HG03175 (cell line): ENCODE measurements around the gene PPP1R13L.
A peak's percentile ranks its signal among the peaks of the same experiment; 100 is the strongest.

Experiments
- ATAC-seq: cut with Tn5 transposase; IDR thresholded peaks from one replicate; pipeline ENCODE4 v1.9.1; 2021; ENCODE audit warnings: mild to moderate bottlenecking, moderate library complexity; ENCODE audit not compliant: unreplicated experiment

PPP1R13L gene

DNA sequence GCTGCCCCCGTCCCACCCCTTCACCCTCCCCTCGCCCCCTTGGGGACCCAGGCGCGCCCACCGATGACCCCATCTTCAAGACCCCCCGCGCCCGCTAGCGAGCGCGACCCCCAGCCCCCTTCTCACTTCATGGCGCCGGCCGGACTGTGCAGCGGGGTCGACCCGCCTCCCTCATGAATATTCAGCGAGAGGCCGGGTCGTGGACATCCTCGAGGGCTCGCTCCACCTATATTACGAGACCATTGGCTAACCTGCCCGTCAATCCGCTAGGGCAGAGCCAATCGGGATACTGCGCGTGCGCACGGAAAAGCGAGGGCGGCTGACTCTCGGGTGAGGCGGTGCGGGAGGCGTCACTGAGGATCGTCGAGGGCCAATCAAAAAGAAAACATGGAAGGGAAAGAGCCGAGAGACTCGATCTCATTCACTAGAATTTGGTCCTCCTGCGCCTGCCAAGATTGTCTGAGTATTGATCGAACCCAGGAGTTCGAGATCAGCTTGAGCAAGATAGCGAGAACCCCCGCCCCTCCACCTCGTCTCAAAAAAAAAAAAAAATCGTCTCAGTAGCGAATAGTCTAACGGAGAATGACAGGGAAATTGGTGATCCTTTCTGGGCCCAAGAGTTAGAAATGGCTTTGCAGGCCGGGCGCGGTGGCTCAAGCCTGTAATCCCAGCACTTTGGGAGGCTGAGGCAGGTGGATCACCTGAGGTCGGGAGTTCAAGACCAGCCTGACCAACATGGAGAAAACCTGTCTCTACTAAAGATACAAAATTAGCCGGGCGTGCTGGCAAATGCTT, 34.3 kb downstream of the PPP1R13L start, which contains the start of gene ERCC2:
ERCC2 (minus strand) TSS at position 164 of the 795 bp plus-strand sequence; CDS start at position 131, 33 bp downstream.
- peak; percentile 95 for ATAC-seq

DNA sequence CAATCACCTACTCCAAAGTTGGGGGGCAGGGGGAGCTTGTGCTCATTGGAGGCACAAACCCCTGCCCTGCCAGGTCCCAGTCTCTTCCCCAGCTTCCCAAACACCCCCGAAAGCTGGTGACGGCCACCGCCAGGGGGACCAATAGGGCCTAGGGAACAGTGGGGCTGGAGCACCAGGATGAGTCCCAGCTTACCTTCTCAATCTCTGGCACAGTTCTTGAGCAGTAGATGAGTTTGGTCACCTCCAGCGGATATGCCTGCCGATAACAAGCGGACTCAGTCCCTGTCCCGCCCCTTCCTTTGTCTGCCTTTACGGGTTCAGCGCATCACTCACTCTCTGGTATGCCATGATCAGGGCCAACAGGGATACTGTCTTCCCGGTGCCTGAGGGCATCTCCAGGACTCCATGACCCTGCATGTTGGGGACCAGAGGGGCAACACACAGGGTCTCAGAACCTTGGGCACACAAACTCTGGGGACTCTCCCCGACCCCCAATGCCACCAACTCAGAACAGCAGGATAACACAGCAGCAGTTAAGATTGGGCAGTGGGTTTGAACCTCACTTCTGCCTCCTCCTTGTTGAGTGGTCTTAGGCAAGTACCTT, 36.0 kb downstream of the PPP1R13L start:
- ATAC-seq, result no peak

DNA sequence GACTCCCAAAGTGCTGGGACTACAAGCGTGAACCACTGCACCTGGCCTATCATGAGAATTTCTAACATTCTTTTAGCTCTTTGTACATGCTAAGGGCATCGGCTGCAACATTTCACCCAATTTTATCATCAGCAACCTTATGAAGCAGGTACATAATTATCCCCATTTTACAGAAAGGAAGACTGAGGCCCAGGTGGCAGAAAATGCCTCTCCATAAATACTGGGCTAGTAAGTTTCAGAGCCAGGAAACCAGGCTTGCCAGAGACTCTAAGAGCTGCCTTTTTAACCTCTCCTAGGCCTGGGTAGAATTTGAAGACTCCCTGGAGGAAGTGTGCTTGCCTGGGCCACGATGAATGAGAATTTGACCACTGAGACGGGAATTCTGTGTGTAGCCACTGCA, 36.7 kb downstream of the PPP1R13L start:
- ATAC-seq, result no peak

DNA sequence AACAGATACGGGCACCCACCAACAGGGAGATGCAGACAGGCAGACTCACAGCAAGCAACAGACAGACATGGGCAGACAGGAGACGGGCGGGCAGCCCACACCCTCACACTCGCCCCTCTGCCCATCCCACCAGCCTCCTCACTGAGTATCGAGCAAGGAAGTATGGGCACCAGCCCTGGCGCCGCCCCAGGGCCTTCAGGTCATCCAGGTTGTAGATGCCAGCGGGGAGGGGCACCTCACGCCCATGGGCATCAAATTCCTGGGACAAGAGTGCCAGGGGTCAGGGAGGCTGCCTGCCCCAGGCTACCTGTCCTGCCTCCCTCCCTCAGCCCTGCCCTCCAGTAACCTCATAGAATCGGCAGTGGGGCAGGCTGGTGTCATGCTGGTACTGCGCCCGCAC, 40.2 kb downstream of the PPP1R13L start:
- no peak for ATAC-seq

DNA sequence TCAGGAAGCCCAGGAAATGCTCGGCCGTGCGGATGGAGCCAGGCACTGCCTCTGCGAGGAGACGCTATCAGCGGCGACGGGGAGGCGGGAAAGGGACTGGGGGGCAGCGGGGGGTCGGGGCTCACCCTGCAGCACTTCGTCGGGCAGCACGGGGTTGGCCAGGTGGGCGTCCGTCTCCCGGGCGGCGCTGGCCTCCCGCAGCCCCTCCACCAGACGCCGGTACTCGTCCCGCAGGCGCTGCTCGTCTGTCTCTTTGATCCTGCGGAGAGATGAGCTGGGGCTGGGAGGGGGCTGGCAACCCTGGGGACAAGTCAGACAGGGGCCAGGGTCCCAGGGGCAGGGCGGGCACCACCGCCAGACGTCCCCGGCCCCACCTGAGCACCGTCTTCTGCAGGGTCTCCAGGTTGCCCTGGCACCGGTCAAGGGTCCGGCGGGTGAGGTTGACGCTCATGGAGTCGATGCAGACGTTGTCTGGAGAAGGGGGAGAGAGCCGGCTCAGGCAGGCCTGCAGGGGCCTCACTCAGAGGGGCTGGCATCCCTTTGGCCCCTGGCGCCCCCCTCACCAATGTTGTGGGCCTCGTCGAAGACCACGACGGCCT, 40.9 kb downstream of the PPP1R13L start:
- ATAC-seq, result no peak

DNA sequence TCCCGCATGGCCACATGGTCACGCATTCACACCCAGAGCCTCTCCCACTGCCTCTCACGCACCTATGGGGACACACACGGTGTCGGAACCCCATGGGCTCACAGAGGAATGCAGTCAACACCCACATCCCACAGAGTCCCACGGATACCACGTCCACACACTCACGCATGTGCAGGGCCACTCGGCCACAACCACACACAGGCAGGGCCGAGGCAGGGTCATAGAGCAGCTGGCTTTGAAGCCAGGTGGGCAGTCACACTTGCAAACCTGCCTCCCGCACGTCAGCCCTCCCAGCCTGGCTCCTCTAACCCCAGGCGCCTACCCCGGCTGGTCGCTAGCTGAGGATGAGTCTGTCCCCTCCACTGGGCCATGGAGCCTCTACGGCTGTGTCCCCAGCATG, 42.6 kb downstream of the PPP1R13L start:
- no peak for ATAC-seq

DNA sequence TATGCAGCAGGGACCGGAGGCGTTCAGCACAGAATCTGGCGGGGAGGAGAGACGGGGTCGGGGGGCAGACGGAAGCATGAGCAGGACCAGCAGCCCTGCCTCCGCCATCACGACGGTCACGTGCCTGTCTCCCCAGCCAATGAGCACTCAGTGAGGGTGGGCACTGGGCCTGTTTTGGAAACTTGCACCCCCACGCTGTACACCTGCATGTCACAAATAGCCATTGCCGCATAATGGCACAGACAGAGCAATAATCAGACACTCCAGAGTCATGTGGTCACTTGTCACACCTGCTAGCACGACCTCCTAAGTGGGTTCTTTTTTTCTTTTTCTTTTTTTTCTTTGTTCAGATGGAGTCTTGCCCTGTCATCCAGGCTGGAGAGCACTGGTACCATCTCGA, 43.3 kb downstream of the PPP1R13L start:
- no peak for ATAC-seq

DNA sequence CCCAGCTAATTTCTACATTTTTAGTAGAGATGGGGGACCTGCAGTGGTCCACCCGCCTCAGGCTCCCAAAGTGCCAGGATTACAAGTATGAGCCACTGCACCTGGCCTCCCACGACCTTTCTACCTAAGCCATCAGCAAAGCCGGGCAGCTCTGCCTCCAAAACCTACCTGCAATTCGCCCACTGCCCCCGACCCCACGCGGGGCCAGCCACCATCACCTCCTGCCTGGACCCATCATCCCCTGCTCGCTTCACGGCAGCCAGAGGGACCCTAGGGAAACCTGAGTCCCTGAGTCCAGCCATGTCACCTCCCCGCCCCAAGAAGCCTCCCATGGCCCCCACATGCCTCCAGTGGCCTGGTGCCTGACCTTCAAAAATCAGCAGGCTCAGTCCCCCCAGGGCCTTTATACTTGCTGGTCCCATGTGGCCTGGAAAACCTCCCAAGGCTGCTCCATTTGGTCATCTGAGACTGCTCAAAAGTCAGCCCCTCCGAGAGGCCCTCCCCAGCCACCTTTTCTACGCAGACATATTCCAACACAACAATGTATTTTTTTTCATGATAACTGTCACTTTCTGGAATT, 46.6 kb downstream of the PPP1R13L start:
- ATAC-seq, result no peak

DNA sequence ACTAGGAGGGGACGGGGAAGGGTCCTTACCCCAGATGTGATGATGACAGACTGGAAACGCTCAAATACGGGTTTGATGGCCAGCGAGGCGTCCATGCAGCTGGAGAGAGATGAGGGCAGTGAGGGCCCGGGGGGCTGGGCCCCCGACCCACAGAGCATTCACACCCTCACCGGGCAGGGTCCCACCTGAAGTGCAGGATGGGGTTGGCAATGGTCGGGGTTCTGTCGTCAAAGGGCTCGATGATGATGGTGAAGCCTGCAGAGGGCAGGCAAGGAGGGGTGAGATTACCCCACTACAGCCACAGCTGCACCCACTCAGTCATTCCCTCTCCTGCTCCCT, 47.5 kb downstream of the PPP1R13L start:
- ATAC-seq, result no peak

DNA sequence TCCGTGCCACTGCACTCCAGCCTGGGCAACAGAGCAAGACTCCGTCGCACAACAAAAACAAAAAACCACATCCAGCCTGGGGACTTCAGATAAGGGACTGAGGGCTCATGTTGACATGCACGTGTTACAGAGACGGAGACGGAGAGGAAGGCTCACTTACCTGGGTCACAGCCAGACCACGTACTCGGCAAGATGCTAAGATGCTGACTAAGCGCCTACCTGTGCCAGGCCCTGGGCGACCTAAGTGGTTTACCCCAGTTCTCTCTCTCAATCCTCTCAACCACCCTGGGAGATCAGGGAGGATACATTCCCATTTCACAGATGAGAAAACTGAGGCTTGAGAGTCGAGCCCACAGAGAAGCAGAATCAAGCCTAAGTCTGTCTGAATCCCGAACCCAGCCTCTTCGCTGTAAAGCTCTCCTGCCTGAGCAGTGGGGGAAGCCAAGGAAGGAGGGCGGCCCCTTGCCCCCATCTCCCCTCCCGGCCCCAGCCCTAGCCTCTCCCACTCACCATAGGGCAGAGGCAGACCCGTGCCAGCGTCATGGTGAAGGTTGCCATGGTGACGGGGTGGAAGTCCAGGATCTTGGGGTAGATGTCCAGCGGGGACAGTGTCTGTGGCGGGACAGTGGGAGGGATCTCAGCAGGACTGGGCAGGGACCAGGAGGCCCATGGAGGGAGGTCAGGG, 48.0 kb downstream of the PPP1R13L start:
- no peak for ATAC-seq

DNA sequence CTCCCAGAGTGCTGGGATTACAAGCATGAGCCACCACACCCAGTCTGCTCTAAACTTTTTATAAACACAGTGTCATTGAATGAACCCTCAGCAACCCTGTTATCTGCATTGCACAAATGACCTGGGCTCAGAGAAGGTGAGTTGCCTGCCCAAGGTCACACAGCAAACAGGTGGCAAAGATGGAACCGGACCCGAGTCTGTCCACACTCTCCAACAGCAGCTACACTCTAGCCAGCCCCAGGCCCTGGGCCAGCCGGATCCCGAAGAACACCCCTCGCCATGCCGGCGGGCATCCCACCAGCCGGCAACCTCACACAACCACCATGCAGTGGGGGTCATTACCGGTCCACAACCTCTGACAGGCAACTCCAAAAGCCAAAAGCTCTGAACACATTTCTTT, 49.0 kb downstream of the PPP1R13L start:
- ATAC-seq, result no peak

DNA sequence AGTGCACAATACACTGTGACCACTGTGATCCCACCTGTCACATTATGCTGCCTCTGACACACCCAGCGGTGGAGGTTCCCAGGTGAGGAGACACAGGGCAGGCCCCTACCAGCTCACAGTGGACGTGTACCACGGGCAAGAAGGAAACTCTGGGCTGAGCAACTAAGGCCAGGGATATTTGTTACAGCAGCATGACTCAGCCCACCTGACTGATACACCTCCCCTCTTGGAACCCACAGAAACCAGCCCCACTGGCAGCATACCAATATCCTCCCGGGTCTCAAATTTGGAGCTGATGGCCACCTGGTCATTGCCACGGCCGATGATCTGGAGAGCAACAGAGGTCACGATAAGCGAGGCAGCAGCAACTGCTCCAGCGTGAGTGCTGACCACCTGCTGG, 49.5 kb downstream of the PPP1R13L start:
- ATAC-seq, result no peak

DNA sequence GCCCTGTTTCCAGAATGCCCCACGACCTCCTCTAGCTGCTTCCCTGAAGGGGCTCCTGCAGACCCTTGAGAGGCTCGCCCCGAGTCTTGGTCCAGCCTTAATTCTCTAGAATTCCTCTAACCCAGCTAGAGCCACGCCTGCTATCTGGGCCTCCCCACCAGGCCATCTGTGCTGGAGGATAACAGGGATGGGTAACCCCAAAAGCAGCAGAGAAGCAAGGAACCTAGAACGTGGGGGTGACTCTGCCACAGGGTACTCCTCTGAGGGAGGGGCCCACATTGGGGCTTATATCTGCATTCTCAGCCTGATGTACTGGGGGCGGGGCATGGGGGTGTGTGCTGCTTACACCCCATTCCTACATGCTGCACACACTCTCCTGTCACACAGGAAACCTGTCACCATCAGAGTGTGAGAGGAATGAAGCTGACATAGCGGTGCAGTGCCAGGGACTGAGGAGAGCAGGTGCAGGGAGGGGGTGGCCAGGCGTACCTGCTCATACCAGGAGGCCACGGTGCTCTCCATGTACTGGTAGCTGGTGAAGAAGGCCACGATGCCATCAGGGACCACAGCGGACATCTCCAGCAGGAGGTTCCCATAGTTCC, 50.5 kb downstream of the PPP1R13L start:
- ATAC-seq, result no peak

DNA sequence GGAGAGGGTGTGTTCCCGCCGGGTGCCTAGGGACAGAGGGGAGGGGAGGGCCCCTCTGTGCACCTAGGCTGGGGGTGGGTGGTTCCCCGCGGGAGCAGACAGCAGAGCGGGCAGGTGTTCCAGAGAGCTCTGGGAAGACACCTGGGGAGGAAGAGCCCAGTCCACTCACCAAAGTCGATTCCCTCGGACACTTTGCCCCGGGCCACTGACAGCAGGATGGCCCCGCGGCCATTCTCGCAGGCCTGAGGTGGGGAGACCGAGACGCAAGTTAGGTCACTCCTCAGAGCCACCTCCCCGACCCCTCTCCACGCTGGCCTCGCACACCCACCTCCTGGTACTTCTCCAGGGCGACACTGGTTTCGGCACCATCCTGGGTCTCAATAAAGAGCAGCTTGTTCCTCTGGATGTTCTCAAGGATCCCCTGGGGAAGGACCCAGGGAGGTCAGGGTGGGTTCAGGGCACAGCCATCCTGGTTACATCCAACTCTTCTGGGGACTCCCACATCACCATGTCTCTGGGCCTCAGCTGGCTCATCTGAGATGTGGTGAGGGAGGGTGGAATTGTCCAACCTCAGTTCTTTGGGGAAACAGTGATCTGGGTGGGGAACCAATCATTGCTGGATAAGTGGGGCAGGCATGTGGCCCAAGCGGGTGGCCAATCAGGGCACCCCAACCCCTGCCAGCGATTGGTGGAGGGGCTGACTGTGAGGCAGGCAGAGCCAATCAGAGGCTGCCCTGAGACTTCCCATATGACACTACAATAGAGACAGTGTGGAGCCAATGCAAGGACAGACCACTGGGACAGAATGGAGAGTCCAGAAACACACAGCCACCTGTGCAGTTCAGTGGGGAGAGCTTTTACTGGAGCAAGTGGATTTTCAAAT, 51.7 kb downstream of the PPP1R13L start:
- ATAC-seq, result no peak

DNA sequence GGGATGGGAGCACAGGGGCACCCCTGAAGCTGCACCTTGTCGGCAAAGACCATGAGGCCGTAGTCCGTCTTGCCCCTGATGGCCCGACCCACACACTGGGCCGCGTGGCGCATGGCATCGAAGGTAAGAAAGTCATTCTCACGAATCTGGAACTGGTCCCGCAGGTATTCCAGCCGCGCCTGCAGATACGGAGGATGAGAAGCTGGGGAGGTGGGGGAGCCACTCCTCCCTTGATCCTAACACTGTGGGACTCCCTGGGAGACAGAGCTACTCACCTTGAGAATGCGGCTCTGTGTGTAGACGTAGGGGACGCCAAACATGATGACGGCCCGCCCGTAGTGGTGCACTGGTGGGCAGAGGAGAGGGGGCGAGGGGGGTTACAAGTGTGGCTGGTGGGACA, 52.4 kb downstream of the PPP1R13L start:
- ATAC-seq, result no peak

DNA sequence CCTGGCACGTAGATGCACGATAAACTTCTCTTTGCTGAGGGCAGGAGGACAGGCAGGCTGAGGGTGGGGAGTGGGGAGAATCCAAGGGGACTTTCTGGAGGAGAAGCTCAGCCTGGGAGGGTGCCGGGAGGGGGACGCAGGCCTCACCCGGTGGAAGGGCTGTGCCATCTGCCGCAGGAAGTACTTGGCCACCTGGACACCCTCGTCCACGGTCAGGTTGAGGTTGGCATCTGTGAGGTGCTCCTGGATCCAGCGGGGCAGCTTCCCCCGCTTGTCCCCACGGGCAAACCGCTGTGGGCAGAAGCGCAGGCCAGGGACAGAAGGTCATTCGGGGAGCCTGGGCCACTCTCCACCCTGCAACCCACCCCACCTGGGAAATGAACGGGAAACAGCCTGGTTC, 52.8 kb downstream of the PPP1R13L start:
- no peak for ATAC-seq

DNA sequence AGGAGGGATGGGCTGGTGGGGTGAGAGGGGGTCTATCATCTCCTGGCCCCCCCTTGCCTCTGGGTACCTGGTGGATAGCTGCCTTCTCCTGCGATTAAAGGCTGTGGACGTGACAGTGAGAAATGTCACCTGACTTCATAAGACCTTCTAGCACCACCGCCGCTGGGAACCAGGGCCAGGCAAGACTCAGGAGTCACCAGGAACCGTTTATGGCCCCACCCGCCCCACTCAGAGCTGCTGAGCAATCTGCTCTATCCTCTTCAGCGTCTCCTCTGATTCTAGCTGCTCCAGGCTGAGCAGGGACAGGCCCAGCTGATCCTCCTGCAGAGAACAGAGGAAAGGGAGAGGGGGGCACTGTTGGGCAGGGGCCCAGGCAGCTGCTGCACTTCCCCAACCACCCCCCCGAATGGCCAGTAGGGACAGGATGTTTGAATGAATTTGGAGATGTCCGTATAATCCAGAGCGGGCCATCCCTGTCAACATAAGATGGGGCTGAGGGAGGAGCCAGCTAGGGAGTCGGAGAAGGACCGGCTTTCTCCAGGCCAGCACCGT, 53.4 kb downstream of the PPP1R13L start:
- no peak for ATAC-seq

DNA sequence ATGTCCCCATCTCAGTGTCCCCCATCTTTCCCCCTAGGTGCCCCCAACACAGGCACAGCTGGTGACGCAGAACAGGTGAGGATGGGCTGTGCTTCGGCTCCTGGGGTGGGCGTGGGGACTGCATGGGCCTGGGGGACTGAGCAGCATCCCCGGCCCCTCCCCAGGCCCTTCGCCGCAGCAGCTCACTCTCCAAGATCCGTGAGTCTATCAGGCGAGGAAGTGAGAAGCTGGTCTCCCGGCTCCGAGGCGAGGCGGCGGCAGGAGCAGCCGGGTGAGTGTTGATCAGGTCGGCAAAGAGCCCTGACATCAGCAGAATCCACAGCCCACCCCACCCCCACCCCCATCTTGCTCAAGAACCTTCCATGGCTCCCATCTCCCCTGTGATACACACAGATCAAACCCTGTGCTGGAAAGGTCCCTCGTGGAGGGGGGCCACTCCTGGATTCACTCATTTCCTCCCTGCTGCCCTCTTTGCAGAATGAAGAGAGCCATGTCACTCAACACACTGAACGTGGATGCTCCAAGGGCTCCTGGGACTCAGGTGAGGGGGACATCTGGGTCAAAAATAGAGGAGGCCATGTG, 54.3 kb downstream of the PPP1R13L start:
- no peak for ATAC-seq

DNA sequence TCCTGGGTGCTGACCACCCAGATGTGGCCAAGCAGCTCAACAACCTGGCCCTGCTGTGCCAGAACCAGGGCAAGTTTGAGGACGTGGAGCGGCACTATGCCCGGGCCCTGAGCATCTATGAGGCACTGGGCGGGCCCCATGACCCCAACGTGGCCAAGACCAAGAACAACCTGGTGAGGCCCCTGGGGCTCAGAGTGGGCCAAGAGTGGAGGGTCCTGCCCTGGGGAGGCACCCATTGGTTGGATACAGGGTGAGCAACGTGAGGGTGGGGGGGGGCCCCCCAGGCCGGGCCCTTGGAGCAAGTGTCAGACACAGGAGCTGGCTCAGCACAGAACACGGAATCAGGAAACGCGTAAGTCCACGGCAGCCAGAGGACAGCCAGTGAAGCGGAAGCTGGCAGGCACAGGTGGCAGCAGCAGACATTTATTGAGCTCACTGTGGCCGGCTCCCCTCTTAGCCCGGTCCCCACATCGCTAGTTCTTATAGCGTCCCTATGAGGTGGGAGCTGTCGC, 55.4 kb downstream of the PPP1R13L start:
- ATAC-seq, result no peak
